Transverse colon (tissue), 3 donors: ENCODE results near the gene HIVEP3.

Source experiments
- POLR2A ChIP-seq: fragments of 450-650 bp; IDR thresholded peaks from one replicate; pipeline ENCODE4 v1.6.1; 2016; ENCODE audit warnings: antibody characterized with exemption, mild to moderate bottlenecking, moderate library complexity
- TF ChIP-seq, protein P1 (sequence below), 5 experiments: fragments of 200-600 bp in 3 of 5; fragments of 450-650 bp in 2 of 5; sonication (generic) in 3 of 5; IDR thresholded peaks; 1 replicate in 2 of 5; 2 replicates in 3 of 5; pipeline ENCODE4 v1.5.1; 2016 to 2017; ENCODE audit warnings: antibody characterized with exemption in 5 of 5, inconsistent platforms in 3 of 5, mild to moderate bottlenecking in 2 of 5, moderate library complexity in 1 of 5

DNA sequence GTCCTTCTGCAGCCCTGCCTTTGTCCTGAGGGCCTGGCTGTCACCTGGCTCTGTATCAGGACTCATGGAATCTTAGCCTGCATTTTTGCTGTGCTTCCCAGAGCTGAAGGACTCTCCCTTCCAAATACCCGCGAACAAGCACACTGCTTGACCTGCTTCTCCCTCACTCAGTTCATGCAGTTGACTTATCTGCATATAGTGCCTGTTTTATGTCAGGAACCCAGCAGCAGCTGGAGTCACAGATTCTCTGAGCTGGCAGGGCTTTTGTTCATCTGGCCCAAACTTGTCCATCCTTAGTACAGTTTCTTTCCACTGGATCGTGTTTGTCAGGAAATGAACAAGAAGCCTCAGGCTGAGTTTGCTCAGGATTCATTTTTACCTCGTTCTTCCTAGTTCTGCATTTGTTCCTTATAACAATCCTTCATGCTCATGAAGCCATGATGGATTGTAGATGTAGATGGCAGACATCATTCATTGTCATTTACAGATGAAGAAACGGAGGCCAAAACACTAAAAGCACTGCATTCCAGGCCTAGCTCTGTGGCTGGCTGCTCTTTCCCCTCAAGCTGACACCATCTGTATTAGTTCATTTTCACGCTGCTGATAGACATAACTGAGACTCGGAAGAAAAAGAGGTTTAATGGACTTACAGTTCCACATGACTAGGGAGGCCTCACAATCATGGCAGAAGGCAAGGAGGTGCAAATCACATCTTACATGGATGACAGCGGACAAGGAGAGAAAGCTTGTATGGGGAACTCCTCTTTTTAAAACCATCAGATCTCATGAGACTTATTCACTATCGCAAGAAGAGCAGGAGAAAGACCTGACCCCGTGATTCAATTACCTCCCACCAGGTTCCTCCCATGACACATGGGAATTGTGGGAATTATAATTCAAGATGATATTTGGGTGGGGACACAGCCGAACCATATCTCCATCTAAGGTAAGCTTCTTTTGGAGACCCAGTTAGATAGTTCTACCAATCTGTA is 150.9 kb downstream of the HIVEP3 start:
- TF ChIP-seq POLR2A: no peak
- TF ChIP-seq, protein P1, sequence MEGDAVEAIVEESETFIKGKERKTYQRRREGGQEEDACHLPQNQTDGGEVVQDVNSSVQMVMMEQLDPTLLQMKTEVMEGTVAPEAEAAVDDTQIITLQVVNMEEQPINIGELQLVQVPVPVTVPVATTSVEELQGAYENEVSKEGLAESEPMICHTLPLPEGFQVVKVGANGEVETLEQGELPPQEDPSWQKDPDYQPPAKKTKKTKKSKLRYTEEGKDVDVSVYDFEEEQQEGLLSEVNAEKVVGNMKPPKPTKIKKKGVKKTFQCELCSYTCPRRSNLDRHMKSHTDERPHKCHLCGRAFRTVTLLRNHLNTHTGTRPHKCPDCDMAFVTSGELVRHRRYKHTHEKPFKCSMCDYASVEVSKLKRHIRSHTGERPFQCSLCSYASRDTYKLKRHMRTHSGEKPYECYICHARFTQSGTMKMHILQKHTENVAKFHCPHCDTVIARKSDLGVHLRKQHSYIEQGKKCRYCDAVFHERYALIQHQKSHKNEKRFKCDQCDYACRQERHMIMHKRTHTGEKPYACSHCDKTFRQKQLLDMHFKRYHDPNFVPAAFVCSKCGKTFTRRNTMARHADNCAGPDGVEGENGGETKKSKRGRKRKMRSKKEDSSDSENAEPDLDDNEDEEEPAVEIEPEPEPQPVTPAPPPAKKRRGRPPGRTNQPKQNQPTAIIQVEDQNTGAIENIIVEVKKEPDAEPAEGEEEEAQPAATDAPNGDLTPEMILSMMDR (IDR thresholded peaks at IDR 0.05): no peak
